MM.1S (cell line): ENCODE results near the gene MEAF6.
"Not testable (repeated sequence)": the region's sequence is repeated elsewhere in the genome, so short reads cannot be mapped to it uniquely, and the experiment has no call there.

Experiments used
- CTCF ChIP-seq: fragments of 300-600 bp; sonication (generic); IDR thresholded peaks from 2 replicates; pipeline ENCODE4 v1.5.1; 2016; ENCODE audit warnings: antibody characterized with exemption, low read length, mixed read lengths
- EZH2 ChIP-seq: fragments of 300-600 bp; sonication (generic); optimal IDR thresholded peaks from 2 replicates; pipeline ENCODE3; 2017; ENCODE audit warnings: low read depth, mild to moderate bottlenecking, antibody characterized with exemption, low read length, mixed read lengths
- EZH2phosphoT487 ChIP-seq: fragments of 300-600 bp; sonication (generic); IDR thresholded peaks from 2 replicates; pipeline ENCODE4 v1.6.1; 2018; ENCODE audit warnings: antibody characterized with exemption, low read length

GRCh38 chr1:37518929-37519328, 4.4 kb upstream of the MEAF6 start:
- TF ChIP-seq CTCF, EZH2phosphoT487, EZH2: not testable (repeated sequence)
